GM10248 (cell line): Measurements from ENCODE around the gene FGF18.
"Not testable (repeated sequence)": the region's sequence is repeated elsewhere in the genome, so short reads cannot be mapped to it uniquely, and the experiment has no call there.

Experiments
- CTCF ChIA-PET: fragments of 300-600 bp; sonication (Branson Sonifier 250); formaldehyde crosslinking; extraction: SDS; loops from one replicate; lab custom pipeline; 2021; ENCODE audit warnings: antibody characterized with exemption; lab: Yijun Ruan, JAX
- POLR2A ChIA-PET: fragments of 350-650 bp; sonication (Branson Sonifier 250); formaldehyde crosslinking; extraction: SDS; loops from one replicate; lab custom pipeline; 2020; ENCODE audit warnings: antibody characterized with exemption; lab: Yijun Ruan, JAX
- DNase-seq: peaks from one replicate; pipeline ENCODE4 v3.0.0; 2012; ENCODE audit errors: extremely low spot score
- CTCF ChIP-seq: IDR thresholded peaks from 2 replicates; pipeline ENCODE4 v1.5.1; 2012; ENCODE audit warnings: mild to moderate bottlenecking, low read depth; ENCODE audit errors: extremely low read depth, missing control alignments, control extremely low read depth

FGF18 gene

GRCh38 chr5:171400169-171400568 lies 19.3 kb upstream of the FGF18 start:
- TF ChIP-seq CTCF: no peak
- CTCF ChIA-PET: no interaction called here
- POLR2A ChIA-PET: no interaction called here
- DNase-seq: no peak

- POLR2A ChIA-PET: interaction anchor here (0.7 kb wide), 1 partner anchor 12 kb away, joined by 3 read pairs; no protein-coding TSS in a partner anchor
- DNase-seq: no peak
- TF ChIP-seq CTCF: no peak
- CTCF ChIA-PET: no interaction called here
These were observed 18.1 kb upstream of the FGF18 start for GRCh38 chr5:171401167-171401947.

- DNase-seq, POLR2A ChIA-PET, CTCF ChIA-PET: not testable (repeated sequence)
These were observed 16.7 kb upstream of the FGF18 start for GRCh38 chr5:171402751-171403150.

GRCh38 chr5:171405615-171406014 lies 13.8 kb upstream of the FGF18 start:
- CTCF ChIA-PET: interaction anchor here (0.7 to 1.9 kb wide), 4 partner anchors 8 to 503 kb away, joined by 3 to 12 read pairs (median 4); partner anchors contain the start of gene FGF18
- DNase-seq: no peak
- TF ChIP-seq CTCF: peak; percentile 28
- POLR2A ChIA-PET: interaction anchor here (1.3 kb wide), 1 partner anchor 13 kb away, joined by 6 read pairs; no protein-coding TSS in a partner anchor

GRCh38 chr5:171407234-171407633 lies 12.2 kb upstream of the FGF18 start:
- TF ChIP-seq CTCF: no peak
- CTCF ChIA-PET: interaction anchor here (3.2 kb wide), 1 partner anchor 12 kb away, joined by 20 read pairs; the partner anchor contains the start of gene FGF18
- DNase-seq: no peak
- POLR2A ChIA-PET: no interaction called here

- POLR2A ChIA-PET: interaction anchor here (0.6 to 0.8 kb wide), 2 partner anchors 19 to 20 kb away, joined by 3 read pairs; no protein-coding TSS in a partner anchor
- DNase-seq: no peak
- TF ChIP-seq CTCF: no peak
- CTCF ChIA-PET: interaction anchor here (1.1 to 3.2 kb wide), 2 partner anchors 9 to 503 kb away, joined by 3 to 20 read pairs; partner anchors contain the start of gene FGF18
These were observed 10.0 kb upstream of the FGF18 start for GRCh38 chr5:171409164-171410136.
